A549 (cell line): ENCODE results near the gene ZBTB16. TPM values are rescaled to one million over a fixed set of nuclear protein-coding genes. Genes with fewer than 3 reads are reported as not detected.

Experiments
- ATAC-seq, 2 experiments: fragments of 200-7000 bp in 1 of 2; fragments of >200 bp in 1 of 2; cut with Nextera tagmentation in 1 of 2; cut with Tn5 transposase in 1 of 2; 3 replicates each; pipeline versions ENCODE4 v1.8.0 to v1.9.1; 2018 to 2020; ENCODE audit warnings: mild to moderate bottlenecking in 1 of 2, moderate library complexity in 1 of 2
- CTCF ChIA-PET: fragments of 300-600 bp; sonication (Branson Sonifier 250); formaldehyde crosslinking; extraction: SDS; loops from one replicate; lab custom pipeline; 2021; ENCODE audit warnings: antibody characterized with exemption, inconsistent platforms; lab: Yijun Ruan, JAX
- POLR2A ChIA-PET: fragments of 350-600 bp; formaldehyde crosslinking; extraction: SDS; loops from one replicate; lab custom pipeline; 2021; ENCODE audit warnings: antibody characterized with exemption, inconsistent platforms; lab: Yijun Ruan, JAX
- DNase-seq, 2 experiments: peaks; one replicate each; pipeline versions ENCODE4 v3.0.0 to v3.0.0-alpha.2; 2011 to 2016; ENCODE audit warnings: low read depth in 1 of 2, low spot score in 1 of 2
- FAIRE-seq: peaks from 2 replicates; lab custom pipeline; 2011; peaks lifted over from hg19 to GRCh38; lab: Jason Lieb, UNC
- H3K27ac ChIP-seq, 2 experiments: fragments of >200 bp; sonication (Bioruptor Twin); formaldehyde crosslinking; 3 replicates each; pipeline ENCODE4 v1.5.1; 2016 to 2017
- H3K4me1 ChIP-seq: fragments of >200 bp; sonication (Bioruptor Twin); formaldehyde crosslinking; 3 replicates; pipeline ENCODE4 v1.6.1; 2016
- H3K4me2 ChIP-seq: fragments of >200 bp; sonication (Bioruptor Twin); formaldehyde crosslinking; 3 replicates; pipeline ENCODE4 v1.6.1; 2016
- H3K4me3 ChIP-seq: fragments of >200 bp; sonication (Bioruptor Twin); formaldehyde crosslinking; 3 replicates; pipeline ENCODE4 v1.5.1; 2016
- H3K9me3 ChIP-seq: fragments of >200 bp; sonication (Bioruptor Twin); formaldehyde crosslinking; 3 replicates; pipeline ENCODE4 v1.6.1; 2016
- CBX8 ChIP-seq: fragments of 200-600 bp; sonication (generic); IDR thresholded peaks from 2 replicates; pipeline ENCODE4 v1.6.1; 2016
- CHD4 ChIP-seq: fragments of 200-600 bp; sonication (generic); IDR thresholded peaks from 2 replicates; pipeline ENCODE4 v1.6.1; 2016; ENCODE audit warnings: antibody characterized with exemption, mild to moderate bottlenecking, borderline replicate concordance
- EP300 ChIP-seq, 2 experiments: fragments of >200 bp; sonication (Bioruptor Twin); formaldehyde crosslinking; IDR thresholded peaks; 2 replicates in 1 of 2; 3 replicates in 1 of 2; pipeline ENCODE4 v1.6.1; 2016 to 2017
- ESRRA ChIP-seq: fragments of 150-350 bp; IDR thresholded peaks from 2 replicates; pipeline ENCODE4 v1.6.1; 2014; ENCODE audit warnings: mild to moderate bottlenecking, low read length, borderline replicate concordance
- FOSB ChIP-seq: fragments of 250-450 bp; sonication (Bioruptor Pico); IDR thresholded peaks from 2 replicates; pipeline ENCODE4 v1.5.0; 2020; ENCODE audit warnings: mild to moderate bottlenecking, moderate library complexity
- FOSL2 ChIP-seq, 2 experiments: fragments of 450-650 bp in 1 of 2; fragments of >200 bp in 1 of 2; sonication (Bioruptor Twin) in 1 of 2; formaldehyde crosslinking; IDR thresholded peaks; 2 replicates each; pipeline versions ENCODE4 v1.5.0 to v1.6.1; 2016 to 2020; ENCODE audit warnings: mild to moderate bottlenecking in 1 of 2, moderate library complexity in 1 of 2
- FOXS1 ChIP-seq: fragments of 250-450 bp; sonication (Bioruptor Pico); IDR thresholded peaks from 2 replicates; pipeline ENCODE4 v1.5.0; 2020; ENCODE audit warnings: mild to moderate bottlenecking, moderate library complexity
- HDAC2 ChIP-seq: fragments of 200-600 bp; sonication (generic); IDR thresholded peaks from 2 replicates; pipeline ENCODE4 v1.6.1; 2016
- NPAS2 ChIP-seq: fragments of 250-450 bp; sonication (Bioruptor Pico); IDR thresholded peaks from 2 replicates; pipeline ENCODE4 v1.8.0; 2022; ENCODE audit warnings: mild to moderate bottlenecking, moderate library complexity, borderline replicate concordance
- NR3C1 ChIP-seq: fragments of >200 bp; sonication (Bioruptor Twin); formaldehyde crosslinking; IDR thresholded peaks from 3 replicates; pipeline ENCODE4 v1.6.1; 2017
- PHF8 ChIP-seq: fragments of 200-600 bp; sonication (generic); IDR thresholded peaks from 2 replicates; pipeline ENCODE4 v1.6.1; 2016; ENCODE audit warnings: low read depth, mild to moderate bottlenecking, antibody characterized with exemption, moderate library complexity, borderline replicate concordance
- POLR2AphosphoS2 ChIP-seq: conservative IDR thresholded peaks from 2 replicates; pipeline ENCODE4 v1.6.1; 2012; ENCODE audit warnings: low read length, improper control_type of control experiment, inconsistent platforms
- RAD21 ChIP-seq, 2 experiments: fragments of >200 bp in 1 of 2; sonication (Bioruptor Twin) in 1 of 2; formaldehyde crosslinking in 1 of 2; IDR thresholded peaks in 1 of 2; conservative IDR thresholded peaks in 1 of 2; 2 replicates in 1 of 2; 3 replicates in 1 of 2; pipeline ENCODE4 v1.6.1; 2012 to 2018; ENCODE audit warnings: inconsistent platforms in 1 of 2
- ZFP36 ChIP-seq: fragments of 450-650 bp; IDR thresholded peaks from 2 replicates; pipeline ENCODE4 v1.6.1; 2014; ENCODE audit warnings: borderline replicate concordance; ENCODE audit not compliant: partially characterized antibody
- WGBS: methylation state at CpG from one replicate; pipeline ENCODE4 v1.1.6; 2017; ENCODE audit errors: missing lambda C conversion rate; 5-methylcytosine and 5-hydroxymethylcytosine counted together
- polyA plus RNA-seq, 4 experiments: library from polyadenylated mRNA; depleted of rRNA in 3 of 4; stranded (reverse); fragments of >200 nt; fragmentation: RNase III in 1 of 4; extraction: RNeasy Plus Mini Kit Qiagen cat#74134 plus additional on column Dnase treatment in 1 of 4; gene quantifications; 2 replicates in 3 of 4; 3 replicates in 1 of 4; pipeline ENCODE4 v1.2.3, GENCODE V29; 2011 to 2017
- TF ChIP-seq, protein P1 (sequence below): IDR thresholded peaks from 2 replicates; pipeline ENCODE4 v1.6.1; 2012; ENCODE audit warnings: low read depth, borderline replicate concordance
- TF ChIP-seq, protein P2 (sequence below): fragments of 200-600 bp; sonication (generic); IDR thresholded peaks from 2 replicates; pipeline ENCODE4 v1.6.1; 2016; ENCODE audit warnings: antibody characterized with exemption, mild to moderate bottlenecking, moderate library complexity
- TF ChIP-seq, protein P3 (sequence below): fragments of 250-450 bp; sonication (Bioruptor Pico); IDR thresholded peaks from 2 replicates; pipeline ENCODE4 v1.5.0; 2021; ENCODE audit warnings: mild to moderate bottlenecking, moderate library complexity, borderline replicate concordance

Gene ZBTB16
- polyA plus RNA-seq, 2 of the 4 experiments (the other 2 are of a cell fraction), result not detected

DNA sequence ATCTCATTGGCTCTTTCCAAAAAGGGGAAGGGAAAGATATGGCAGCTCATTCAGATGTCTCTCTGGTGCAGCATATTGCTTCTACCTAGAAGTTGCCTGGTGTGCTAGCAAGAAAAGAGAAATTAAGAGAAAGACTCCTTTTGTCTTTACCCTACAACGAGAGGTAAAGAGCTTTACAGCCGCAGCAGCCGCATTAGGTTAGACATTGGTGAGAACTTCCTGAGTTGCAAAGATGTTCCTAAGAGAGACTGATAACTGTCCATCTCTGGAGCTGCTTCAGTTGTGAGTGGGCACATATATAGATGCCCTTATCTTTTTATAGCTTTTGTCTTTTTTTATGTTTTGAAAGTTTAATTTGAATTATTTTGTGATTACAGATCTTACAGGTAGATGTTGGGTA lies 155.9 kb downstream of the ZBTB16 start:
- Histone ChIP-seq H3K4me1 (no peaks in the 10 kb centered on the region), H3K27ac (no peak overlapping the region), H3K4me2 (no peak overlapping the region), H3K4me3 (no peak overlapping the region), H3K9me3 (no peaks in the 10 kb centered on the region)
- TF ChIP-seq, protein P1, sequence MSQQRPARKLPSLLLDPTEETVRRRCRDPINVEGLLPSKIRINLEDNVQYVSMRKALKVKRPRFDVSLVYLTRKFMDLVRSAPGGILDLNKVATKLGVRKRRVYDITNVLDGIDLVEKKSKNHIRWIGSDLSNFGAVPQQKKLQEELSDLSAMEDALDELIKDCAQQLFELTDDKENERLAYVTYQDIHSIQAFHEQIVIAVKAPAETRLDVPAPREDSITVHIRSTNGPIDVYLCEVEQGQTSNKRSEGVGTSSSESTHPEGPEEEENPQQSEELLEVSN, result no peak
- TF ChIP-seq RAD21 (conservative IDR thresholded peaks at IDR 0.05 in 1 of 2, IDR thresholded peaks at IDR 0.05 in 1 of 2) (no peak), FOSB (CRISPR knock-in tag) (no peak), HDAC2 (no peak), POLR2AphosphoS2 (no peak), CBX8 (no peak), PHF8 (no peak), NPAS2 (no peak)
- TF ChIP-seq, protein P2, sequence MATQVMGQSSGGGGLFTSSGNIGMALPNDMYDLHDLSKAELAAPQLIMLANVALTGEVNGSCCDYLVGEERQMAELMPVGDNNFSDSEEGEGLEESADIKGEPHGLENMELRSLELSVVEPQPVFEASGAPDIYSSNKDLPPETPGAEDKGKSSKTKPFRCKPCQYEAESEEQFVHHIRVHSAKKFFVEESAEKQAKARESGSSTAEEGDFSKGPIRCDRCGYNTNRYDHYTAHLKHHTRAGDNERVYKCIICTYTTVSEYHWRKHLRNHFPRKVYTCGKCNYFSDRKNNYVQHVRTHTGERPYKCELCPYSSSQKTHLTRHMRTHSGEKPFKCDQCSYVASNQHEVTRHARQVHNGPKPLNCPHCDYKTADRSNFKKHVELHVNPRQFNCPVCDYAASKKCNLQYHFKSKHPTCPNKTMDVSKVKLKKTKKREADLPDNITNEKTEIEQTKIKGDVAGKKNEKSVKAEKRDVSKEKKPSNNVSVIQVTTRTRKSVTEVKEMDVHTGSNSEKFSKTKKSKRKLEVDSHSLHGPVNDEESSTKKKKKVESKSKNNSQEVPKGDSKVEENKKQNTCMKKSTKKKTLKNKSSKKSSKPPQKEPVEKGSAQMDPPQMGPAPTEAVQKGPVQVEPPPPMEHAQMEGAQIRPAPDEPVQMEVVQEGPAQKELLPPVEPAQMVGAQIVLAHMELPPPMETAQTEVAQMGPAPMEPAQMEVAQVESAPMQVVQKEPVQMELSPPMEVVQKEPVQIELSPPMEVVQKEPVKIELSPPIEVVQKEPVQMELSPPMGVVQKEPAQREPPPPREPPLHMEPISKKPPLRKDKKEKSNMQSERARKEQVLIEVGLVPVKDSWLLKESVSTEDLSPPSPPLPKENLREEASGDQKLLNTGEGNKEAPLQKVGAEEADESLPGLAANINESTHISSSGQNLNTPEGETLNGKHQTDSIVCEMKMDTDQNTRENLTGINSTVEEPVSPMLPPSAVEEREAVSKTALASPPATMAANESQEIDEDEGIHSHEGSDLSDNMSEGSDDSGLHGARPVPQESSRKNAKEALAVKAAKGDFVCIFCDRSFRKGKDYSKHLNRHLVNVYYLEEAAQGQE, result no peak
- POLR2A ChIA-PET, result no interaction called here
- DNase-seq (no peak), ATAC-seq (no peak), FAIRE-seq (no peak)
- 64% methylated on average over 3 of the region's 3 CpGs for WGBS
- CTCF ChIA-PET, result interaction anchor here (1.0 to 1.3 kb wide), 2 partner anchors 44 to 46 kb away, joined by 3 to 4 read pairs; no protein-coding TSS in a partner anchor

DNA sequence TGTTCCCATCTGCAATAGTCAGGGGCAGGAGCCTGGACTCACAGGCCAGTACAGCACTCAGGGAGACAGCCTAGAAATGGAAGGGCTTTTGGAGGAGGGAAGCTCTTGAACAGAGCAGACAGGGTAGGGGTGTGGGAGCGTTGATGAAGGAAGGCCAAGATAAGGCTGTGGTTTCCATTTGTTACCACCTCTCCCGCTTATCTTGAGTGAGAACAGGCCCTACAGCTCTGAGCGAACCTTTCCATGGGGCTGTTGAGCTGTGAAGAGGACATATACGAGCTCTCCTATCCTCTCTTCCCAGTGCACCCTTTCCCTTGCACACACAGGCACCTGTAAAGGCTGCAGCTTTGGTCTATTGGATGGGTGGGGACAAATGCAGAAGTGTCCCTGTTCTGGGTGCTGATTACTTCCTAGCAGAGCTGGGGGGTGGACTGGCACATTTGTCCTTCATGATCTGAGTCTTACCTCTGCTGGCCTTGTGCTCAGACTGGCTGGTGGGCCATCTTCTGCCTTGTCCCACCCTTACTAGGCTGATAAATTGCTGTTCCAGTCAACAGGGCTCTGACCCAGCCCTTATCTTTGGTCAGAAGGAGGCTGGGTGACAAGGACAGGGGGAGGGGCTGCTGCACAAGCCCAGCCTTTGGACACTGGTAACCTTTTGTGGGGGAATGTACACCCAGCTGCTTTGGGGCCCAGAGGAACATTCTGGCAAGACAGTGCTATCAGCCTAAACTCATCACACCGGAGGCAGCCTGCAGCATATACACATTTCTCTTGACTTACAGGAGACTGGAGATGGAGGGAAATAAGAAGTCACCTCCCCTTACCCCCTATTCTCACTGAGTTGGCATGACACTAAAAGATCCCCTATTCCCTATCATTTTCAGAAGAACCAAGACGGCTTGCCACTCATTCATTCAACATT lies 156.6 kb downstream of the ZBTB16 start:
- ChIA-PET POLR2A (no interaction called here), CTCF (interaction anchor here (1.0 to 1.4 kb wide), 3 partner anchors 43 to 45 kb away, joined by 3 to 5 read pairs (median 4); no protein-coding TSS in a partner anchor)
- Histone ChIP-seq H3K4me2 (no peak overlapping the region), H3K4me3 (no peak overlapping the region), H3K9me3 (no peaks in the 10 kb centered on the region), H3K27ac (no peak overlapping the region), H3K4me1 (no peaks in the 10 kb centered on the region)
- TF ChIP-seq ESRRA (no peak), EP300 (IDR thresholded peaks at IDR 0.05) (no peak), ZFP36 (no peak), FOXS1 (no peak), CHD4 (no peak), FOSL2 (IDR thresholded peaks at IDR 0.05) (no peak), FOSL2 (CRISPR knock-in tag; IDR thresholded peaks at IDR 0.05) (no peak), NPAS2 (no peak), NR3C1 (no peak), HDAC2 (no peak)
- TF ChIP-seq, protein P3, sequence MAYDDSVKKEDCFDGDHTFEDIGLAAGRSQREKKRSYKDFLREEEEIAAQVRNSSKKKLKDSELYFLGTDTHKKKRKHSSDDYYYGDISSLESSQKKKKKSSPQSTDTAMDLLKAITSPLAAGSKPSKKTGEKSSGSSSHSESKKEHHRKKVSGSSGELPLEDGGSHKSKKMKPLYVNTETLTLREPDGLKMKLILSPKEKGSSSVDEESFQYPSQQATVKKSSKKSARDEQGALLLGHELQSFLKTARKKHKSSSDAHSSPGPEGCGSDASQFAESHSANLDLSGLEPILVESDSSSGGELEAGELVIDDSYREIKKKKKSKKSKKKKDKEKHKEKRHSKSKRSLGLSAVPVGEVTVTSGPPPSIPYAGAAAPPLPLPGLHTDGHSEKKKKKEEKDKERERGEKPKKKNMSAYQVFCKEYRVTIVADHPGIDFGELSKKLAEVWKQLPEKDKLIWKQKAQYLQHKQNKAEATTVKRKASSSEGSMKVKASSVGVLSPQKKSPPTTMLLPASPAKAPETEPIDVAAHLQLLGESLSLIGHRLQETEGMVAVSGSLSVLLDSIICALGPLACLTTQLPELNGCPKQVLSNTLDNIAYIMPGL (CRISPR knock-in tag), result no peak
- TF ChIP-seq, protein P2, result no peak
- DNase-seq (no peak), ATAC-seq (no peak), FAIRE-seq (no peak)
- WGBS, result 8% methylated on average over 5 of the region's 6 CpGs
